ENCODE measurements around the gene OR2Z1.
"Not testable (repeated sequence)": the region's sequence is repeated elsewhere in the genome, so short reads cannot be mapped to it uniquely, and the experiment has no call there.

OR2Z1 gene

GRCh38 chr19:8724276-8724675 lies 2.8 kb downstream of the OR2Z1 start:
- H3K9me3 ChIP-seq (ENCODE audit: low read depth, low read length) = no peaks in the 10 kb centered on the region
- no peak overlapping the region for H3K27ac ChIP-seq
- no peak overlapping the region for H3K9ac ChIP-seq (ENCODE audit: insufficient read length)
- no peaks in the 10 kb centered on the region for H3K36me3 ChIP-seq (ENCODE audit: insufficient read depth, low read length)
- DNase-seq (ENCODE audit: low read depth, low spot score) = no peak
- TF ChIP-seq EZH2 (IDR thresholded peaks at IDR 0.05) = no peak
- TF ChIP-seq POLR2AphosphoS5 (IDR thresholded peaks at IDR 0.05; ENCODE audit: borderline replicate concordance, low read depth, low read length) = no peak
- TF ChIP-seq FOXP2 (optimal IDR thresholded peaks at IDR 0.05; ENCODE audit: control extremely low read depth, extremely low read length, insufficient read depth) = no peak
- H3K4me3 ChIP-seq = no peak overlapping the region

- H3K27ac ChIP-seq = no peak overlapping the region
- no peaks in the 10 kb centered on the region for H3K9me3 ChIP-seq (ENCODE audit: low read depth, low read length)
- TF ChIP-seq EZH2 (IDR thresholded peaks at IDR 0.05) = no peak
- TF ChIP-seq FOXP2 (optimal IDR thresholded peaks at IDR 0.05; ENCODE audit: control extremely low read depth, extremely low read length, insufficient read depth) = no peak
- no peak overlapping the region for H3K9ac ChIP-seq (ENCODE audit: insufficient read length)
- no peak for DNase-seq (ENCODE audit: low read depth, low spot score)
- no peak overlapping the region for H3K4me3 ChIP-seq
- H3K36me3 ChIP-seq (ENCODE audit: insufficient read depth, low read length) = no peaks in the 10 kb centered on the region
Measured at GRCh38 chr19:8731428-8732169, 10.2 kb downstream of the OR2Z1 start.

DNA sequence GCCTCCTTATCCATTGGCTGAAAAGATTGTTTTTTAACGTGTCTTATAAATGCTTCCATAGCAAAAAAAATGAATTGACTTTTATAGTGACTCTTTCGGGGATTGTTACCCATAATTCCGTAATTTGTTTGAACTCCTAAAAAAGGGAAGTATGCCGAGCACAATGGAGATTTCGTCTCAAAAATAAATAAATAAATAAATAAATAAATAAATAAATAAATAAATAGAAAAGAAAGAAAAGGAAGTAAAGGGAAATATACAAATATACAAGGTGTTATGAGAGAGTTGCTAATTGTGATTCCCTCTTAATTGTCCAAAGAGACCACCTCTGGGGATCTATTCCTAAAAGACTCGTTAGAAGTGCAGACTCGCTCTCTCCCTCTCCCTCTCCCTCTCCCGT lies 16.9 kb downstream of the OR2Z1 start:
- no peak for DNase-seq (ENCODE audit: low read depth, low spot score)
- TF ChIP-seq POLR2AphosphoS5 (IDR thresholded peaks at IDR 0.05; ENCODE audit: borderline replicate concordance, low read depth, low read length) = no peak
- Histone ChIP-seq H3K9me3 (ENCODE audit: low read depth, low read length) (no peaks in the 10 kb centered on the region), H3K27ac (no peak overlapping the region), H3K9ac (ENCODE audit: insufficient read length) (no peak overlapping the region), H3K36me3 (ENCODE audit: insufficient read depth, low read length) (no peaks in the 10 kb centered on the region), H3K4me3 (no peak overlapping the region)

GRCh38 chr19:8739291-8740065 lies 18.0 kb downstream of the OR2Z1 start:
- H3K9me3 ChIP-seq (ENCODE audit: low read depth, low read length); H3K36me3 ChIP-seq (ENCODE audit: insufficient read depth, low read length); H3K4me3 ChIP-seq; H3K9ac ChIP-seq (ENCODE audit: insufficient read length); DNase-seq (ENCODE audit: low read depth, low spot score); H3K27ac ChIP-seq: not testable (repeated sequence)

GRCh38 chr19:8767257-8767656 lies 45.8 kb downstream of the OR2Z1 start:
- H3K4me3 ChIP-seq; H3K27ac ChIP-seq; H3K36me3 ChIP-seq (ENCODE audit: insufficient read depth, low read length); DNase-seq (ENCODE audit: low read depth, low spot score); H3K9me3 ChIP-seq (ENCODE audit: low read depth, low read length); H3K9ac ChIP-seq (ENCODE audit: insufficient read length): not testable (repeated sequence)

GRCh38 chr19:8769265-8769664 lies 47.8 kb downstream of the OR2Z1 start:
- not testable (repeated sequence) for H3K27ac ChIP-seq; H3K4me3 ChIP-seq; H3K9ac ChIP-seq (ENCODE audit: insufficient read length); H3K9me3 ChIP-seq (ENCODE audit: low read depth, low read length); DNase-seq (ENCODE audit: low read depth, low spot score); H3K36me3 ChIP-seq (ENCODE audit: insufficient read depth, low read length)

DNA sequence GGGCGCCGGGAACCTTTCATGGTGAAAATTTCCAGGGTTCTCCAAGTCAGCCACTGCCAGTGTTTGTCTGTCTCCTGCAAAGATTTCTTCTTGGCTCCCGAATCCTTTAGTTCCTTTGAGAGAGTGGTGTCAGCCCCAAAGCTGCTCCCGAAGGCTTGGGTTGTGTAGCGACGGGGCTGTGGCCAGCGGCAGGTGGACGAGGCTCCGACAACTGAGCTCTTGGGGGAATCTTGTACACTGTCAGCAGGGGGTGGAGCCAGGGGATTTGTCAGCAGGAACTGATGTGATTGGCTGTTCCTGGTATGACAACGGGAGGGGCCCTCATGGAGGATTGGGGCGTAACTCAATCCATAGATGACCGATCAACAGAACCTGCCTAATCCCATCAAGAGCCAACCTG lies 52.2 kb downstream of the OR2Z1 start:
- not testable (repeated sequence) for H3K27ac ChIP-seq; DNase-seq (ENCODE audit: low read depth, low spot score); H3K36me3 ChIP-seq (ENCODE audit: insufficient read depth, low read length); H3K4me3 ChIP-seq; H3K9me3 ChIP-seq (ENCODE audit: low read depth, low read length); H3K9ac ChIP-seq (ENCODE audit: insufficient read length)
